GF-D8 (cell line): ENCODE measurements around the gene ITCH.
"Not testable (repeated sequence)": the region's sequence is repeated elsewhere in the genome, so short reads cannot be mapped to it uniquely, and the experiment has no call there.

Experiments
- DNase-seq: peaks from one replicate; lab custom pipeline; 2025; lab: John Stamatoyannopoulos, UW

The ITCH gene

DNA sequence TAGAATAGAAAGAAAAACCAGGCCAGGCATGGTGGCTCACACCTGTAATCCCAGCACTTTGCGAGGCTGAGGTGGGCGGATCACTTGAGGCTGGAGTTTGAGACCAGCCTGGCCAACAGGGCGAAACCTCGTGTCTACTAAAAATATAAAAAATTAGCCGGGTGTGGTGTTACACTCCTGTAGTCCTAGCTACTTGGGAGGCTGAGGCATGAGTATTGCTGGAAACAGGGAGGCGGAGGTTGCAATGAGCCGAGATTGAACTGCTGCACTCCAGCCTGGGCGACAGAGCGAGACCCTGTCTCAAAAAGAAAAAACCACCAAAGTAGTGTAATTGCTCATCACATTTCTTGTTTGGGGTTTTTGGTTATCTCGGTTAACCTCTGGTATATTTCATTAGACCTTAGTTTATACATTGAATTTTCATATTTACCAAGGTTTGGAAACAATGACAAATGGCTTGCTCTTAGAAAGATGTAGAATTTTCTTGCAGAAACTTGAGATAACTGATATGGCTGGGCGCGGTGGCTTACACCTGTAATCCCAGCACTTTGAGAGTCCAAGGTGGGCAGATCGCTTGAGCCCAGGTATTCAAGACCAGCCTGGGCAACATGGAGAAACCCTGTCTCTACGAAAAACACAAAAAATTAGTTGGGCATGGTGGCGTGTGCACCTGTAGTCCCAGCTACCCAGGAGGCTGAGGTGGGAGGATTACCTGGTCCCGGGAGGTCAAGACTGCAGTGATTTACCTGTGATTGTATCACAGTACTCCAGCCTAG lies 14.2 kb downstream of the ITCH start:
- DNase-seq: no peak

DNA sequence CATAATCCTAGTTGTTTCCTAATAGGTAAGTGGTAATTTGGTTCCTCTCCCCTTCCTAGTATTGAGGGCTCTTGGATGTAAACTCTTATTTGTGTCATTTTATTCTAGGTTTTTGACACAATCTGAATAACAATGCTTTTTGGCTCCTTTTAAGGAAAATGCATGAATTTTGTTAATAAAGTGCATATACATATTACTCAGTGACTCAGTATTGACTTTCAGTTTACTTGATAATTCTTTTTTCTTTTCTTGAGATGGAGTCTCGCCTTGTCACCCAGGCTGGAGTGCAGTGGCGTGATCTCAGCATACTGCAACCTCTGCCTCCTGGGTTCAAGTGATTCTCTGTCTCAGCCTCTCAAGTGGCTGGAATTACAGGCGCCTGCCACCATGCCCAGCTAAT lies 19.1 kb downstream of the ITCH start:
- peak; percentile 4 for DNase-seq

DNA sequence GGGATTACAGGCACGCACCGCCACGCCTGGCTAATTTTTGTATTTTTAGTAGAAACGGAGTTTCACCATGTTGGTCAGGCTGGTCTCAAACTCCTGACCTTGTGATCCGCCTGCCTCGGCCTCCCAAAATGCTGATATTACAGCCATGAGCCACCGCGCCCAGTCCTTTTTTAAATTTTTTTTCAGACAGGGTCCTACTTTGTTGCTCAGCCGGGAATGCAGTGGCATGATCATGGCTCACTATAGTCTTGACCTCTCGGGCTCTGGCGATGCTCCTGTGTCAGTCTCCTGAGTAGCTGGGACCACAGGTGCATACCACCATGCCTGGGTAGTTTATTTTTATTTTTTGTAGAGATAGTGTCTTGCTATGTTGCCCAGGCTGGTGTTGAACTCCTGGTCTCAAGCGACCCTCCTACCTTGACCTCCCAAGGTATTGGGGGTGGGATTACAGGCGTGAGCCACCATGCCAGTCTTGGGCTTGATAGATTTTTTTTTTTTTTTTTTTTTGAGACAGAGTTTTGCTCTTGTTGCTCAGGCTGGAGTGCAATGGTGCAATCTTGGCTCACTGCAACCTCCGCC lies 19.9 kb downstream of the ITCH start:
- DNase-seq: not testable (repeated sequence)

DNA sequence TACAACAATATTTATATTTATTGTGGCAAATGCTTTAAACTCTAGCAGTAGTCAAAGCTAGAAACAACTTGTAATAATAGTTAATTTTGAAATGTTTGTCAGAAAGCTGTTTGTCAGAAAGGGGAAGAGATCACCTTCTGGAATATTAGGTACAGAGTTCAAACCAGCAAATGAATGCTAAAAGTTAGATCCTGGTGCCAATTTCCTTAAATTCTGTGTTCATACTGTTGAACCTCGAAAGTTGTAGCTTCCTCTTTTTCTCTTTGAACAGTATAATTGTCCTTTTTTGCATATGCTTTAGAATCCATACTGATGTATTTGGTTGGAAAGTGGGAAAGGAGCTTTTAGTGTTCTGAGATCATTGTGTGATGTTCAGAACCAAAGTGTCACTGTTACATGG lies 22.4 kb downstream of the ITCH start:
- peak; percentile 46 for DNase-seq

DNA sequence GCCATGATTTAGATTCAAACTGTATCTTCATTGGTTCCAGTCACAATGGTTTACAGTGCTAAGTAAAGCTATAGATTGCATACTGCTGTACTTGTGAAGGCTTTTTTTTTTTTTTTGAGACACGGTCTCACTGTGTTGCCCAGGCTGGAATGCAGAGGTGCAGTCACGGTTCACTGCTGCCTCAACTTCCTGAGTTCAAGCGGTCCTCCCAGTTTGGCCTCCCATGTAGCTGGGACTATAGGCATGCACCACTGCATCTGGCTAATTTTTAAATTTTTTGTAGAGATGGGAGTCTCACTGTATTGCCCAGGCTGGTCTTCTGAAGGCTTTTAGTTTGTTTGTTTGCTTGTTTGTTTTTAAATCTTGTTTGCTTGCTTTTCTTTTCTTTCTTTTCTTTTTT lies 24.9 kb downstream of the ITCH start:
- no peak for DNase-seq

DNA sequence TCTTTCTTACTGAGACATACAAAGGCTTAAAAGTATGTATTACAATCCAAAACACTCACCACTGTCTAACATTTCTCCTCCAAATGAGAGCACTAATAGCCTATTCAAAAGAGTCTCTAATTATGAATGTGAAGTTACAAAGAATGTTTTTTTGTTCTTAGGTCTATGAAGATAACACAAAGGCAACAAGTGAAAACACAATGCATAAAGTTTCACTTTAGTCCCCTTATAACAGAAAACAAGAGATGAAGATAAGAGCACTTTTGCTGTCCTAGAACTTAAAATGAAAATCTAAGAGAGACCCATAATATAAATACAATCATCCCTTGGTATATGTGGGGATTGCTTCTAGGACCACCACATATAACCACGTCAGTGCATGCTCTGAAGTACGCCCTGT lies 25.6 kb downstream of the ITCH start:
- DNase-seq: no peak

DNA sequence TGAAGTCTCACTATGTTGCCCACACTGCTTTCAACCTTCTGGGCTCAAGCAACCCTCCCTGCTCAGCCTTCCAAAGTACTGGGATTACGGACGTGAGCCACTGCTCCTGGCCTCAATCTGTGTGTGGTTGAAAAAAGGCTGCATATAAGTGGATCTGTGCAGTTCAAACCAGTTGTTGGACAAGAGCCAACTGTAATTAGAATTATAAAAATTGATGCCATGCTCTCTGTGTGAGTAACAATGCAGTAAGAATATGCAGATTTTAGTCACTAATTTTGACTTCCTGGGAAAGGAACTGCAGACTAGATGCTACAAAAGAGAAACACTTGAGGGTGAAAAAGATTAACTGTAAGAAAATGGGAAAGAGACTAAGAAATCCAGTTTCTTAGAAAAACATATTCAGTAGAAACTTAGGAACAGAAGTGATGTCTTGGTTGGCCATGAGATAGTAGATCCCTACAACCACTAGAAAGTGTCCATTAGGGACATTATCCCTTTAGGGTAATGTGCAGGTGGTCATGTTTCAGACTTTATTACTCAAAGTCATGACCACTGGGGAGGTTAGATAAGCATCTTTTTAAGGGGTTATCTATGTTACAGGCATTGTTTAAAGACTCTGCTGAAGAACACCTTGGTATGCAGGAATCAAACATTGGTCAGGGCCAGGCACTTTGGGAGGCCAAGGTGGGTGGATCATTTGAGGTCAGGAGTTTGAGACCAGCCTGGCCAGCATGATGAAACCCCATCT lies 26.3 kb downstream of the ITCH start:
- DNase-seq: no peak

DNA sequence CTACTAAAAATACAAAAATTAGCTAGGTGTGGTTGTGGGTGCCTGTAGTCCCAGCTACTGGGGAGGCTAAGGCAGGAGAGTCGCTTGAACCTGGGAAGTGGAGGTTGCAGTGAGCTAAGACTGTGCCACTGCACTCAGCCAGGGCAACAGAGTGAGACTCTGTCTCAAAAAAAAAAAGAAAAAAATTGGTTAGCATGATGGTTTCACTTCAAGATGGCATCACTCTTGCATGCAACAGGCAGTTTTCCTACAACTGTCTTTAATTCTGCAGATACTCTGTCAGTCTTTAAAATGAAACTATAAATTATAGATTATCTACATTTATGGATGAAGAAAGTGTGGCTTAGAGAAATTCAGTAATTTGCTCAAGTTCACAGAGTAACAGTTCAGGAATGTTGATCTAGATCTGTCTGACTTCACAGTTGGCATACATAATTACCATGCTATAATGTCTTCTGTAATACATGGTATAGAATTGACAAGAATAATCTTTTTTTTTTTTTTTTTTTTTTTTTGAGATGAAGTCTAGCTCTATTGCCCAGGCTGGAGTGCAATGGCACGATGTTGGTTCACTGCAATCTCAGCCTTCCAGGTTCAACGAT lies 27.0 kb downstream of the ITCH start:
- no peak for DNase-seq

DNA sequence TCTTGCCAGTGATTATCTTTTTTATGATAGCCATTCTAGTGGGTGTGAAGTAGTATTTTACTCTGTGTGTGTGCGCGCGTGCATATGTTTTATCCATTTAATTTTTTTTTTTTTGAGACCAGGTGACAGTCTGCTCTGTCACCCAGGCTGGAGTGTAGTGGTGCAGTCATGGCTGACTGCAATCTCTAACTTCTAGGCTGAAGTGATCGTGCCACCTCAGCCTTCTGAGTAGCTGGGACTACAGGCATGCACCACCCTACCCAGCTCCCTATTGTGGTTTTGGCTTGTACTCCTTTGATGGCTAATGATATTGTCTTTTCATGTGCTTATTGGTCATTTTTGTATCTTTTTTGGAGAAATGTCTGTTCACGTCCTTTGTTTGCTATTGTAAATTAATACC lies 33.3 kb downstream of the ITCH start:
- no peak for DNase-seq

DNA sequence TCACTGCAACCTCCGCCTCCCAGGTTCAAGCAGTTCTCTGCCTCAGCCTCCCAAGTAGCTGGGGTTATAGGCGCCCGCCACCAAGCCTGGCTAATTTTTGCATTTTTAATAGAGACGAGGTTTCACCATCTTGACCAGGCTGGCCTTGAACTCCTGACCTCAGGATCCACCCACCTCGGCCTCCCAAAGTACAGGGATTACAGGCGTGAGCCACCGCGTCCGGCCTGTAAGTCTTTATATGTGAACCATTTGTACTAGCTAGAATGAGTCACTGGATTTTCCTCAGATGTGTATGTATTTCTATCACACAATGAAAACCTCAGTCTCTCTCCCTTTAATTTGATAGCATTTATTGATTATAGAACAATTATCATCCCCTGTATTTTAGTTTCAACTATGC lies 34.0 kb downstream of the ITCH start:
- DNase-seq: no peak

DNA sequence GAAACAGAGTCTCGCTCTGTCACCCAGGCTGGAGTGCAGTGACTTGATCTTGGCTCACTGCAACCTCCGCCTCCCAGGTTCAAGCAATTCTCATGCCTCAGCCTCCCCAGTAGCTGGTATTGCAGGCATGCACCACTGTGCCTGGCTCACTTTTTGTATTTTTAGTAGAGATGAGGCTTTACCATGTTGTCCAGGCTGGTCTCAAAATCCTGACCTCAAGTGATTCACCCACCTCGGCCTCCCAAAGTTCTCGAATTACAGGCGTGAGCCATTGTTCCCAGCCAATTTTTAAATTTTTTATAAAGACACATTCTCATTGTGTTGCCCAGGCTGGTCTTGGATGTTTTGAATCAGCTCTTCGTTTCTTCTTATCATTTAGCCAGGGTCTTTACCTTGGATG lies 37.7 kb downstream of the ITCH start:
- not testable (repeated sequence) for DNase-seq

DNA sequence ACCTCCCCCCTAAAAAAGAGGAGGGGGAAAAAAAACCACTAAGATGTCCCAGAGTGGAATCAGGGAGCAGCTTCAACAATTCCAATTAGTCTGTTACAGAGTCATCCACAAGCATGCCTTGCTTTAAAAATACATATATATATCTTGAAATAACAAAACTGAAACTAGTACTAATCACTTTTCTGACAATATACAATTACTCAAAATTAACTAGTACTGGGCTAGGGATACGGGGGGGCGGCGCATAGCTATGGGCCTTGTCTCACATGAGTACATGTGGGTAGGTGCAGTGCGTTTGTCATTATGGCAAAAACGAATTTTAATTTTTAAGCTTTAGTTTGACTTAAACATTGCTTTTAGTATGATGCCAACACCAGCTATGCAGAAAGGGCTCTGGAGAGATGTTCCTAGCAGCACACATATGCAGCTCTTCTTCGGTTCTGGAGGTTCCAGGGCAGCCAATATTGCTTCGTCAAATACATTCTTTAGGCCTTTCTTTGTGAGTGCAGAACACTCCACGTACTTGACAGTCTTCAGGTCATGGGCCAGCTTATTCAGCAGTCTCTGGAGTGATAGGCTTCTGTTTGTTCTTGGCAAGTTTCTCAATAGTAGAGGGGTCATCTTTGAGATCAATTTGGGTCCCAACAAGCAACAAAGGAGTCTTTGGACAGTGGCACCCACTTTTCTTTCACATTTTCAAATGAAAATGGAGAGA lies 38.8 kb downstream of the ITCH start:
- DNase-seq: no peak

DNA sequence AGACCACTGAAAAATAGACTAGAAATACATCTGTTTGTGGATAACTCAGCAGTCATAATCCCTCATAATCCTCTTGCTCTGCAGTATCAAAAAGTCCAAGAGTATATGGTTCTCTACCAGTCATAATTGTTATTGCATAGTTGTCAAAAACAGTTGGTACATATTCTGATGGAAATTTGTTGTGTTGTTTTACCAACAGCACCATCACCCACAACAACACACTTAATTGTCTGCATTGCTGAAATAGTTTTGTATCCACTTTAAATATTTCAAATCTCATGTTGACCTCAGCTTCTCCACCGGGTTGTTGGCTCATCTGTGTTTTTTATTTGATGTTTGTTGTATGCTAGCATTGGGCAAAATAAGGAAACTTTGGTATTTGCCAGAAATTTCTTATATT lies 39.4 kb downstream of the ITCH start:
- no peak for DNase-seq

DNA sequence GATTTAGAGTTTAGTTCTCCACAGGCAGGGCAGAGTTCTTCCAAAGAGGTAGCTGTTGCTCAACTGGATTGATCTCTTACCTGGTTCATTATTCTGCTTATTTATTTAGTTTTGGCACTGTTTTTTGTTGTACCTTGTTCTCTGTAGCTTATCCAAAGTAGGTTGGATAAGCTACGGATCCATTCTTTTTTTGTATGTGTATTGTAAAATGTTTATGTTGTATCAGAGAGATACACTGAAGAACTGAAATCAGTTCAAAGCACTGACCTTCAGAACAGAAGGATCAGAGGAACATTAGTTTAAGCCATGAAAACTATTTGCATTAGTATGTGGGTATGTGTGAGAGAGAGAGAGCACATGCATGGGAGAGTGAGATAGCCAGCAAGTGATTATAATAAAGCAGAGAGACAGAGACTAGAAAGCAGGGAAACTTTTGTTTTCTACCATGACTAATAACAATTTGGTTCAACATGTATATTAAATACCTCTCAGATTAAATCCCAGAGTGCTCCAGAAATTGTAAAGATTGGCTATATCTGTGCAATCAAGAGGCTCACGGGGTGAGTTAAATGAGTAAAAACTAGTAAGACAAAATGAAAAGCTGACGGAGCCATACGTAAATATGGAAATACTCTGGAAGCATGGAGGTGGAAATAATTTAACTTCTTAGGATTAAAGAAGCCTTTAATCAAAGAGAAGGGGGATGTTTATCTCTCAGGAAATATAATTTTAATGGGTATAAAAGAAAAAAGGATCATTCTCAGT lies 40.2 kb downstream of the ITCH start:
- no peak for DNase-seq

DNA sequence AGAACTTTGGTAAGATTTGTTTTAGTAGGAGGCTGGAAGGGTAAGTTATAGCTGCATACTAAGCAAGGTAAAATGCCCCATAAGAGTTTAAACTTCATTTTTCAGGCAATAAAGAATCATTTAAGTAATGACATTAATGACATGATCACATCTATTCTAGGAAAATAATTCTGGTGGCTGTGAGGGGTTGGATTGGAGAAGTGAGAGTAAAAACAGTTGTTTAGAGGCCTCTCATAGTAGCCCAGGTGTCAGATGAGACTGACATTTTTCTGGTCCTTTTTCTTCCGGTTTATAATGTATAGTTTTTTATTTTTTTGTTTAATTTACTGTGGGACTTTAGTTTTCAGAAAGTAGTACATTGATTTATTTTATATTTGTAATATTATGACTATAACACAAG lies 40.8 kb downstream of the ITCH start:
- no peak for DNase-seq

DNA sequence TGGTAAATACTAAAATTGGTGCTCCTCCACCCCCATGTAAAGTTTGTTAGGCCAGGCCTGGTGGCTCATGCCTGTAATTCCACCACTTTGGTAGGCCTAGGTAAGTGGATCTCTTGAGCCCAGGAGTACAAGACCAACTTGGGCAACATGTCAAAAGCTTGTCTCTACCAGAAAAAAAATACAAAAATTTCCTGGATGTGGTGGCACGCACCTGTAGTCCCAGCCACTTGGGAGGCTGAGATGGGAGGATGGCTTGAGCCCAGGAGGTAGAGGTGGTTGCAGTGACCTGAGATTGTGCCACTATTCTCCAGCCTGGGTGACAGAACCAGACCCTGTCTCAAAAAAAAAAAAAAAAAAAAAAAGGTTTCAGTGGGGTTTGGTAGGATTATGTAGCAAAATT lies 41.7 kb downstream of the ITCH start:
- DNase-seq: no peak

DNA sequence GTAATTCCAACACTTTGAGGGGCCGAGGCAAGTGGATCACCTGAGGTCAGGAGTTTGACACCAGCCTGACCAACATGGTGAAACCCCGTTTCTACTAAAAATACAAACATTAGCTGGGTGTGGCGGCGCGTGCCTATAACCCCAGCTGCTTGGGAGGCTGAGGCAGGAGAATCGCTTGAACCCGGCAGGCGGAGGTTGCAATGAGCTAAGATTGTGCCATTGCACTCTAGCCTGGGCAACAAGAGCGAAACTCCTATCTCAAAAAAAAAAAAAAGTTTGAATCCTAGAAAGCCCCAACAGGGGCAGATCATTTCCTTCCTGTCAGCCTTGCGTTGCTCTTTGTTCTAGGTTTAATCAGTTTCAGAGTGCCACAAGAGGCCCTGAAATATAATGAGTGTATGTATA lies 42.2 kb downstream of the ITCH start:
- not testable (repeated sequence) for DNase-seq

DNA sequence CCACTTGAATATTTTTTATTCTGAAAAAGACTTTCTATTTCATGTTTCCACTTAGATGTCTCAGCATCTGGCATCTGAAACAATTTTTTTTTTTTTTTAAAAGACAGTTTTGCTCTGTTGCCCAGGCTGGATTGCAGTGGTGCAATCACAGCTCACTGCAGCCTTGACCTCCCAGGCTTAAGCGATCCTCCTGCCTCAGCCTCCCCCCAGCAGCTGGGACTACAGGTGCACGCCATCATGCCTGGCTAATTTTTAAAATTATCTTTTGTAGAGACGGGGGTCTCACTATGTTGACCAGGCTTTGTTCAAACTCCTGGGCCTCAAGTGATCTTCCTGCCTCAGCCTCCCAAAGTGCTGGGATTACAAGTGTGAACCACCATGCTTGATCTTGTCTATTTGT lies 42.9 kb downstream of the ITCH start:
- DNase-seq: not testable (repeated sequence)

DNA sequence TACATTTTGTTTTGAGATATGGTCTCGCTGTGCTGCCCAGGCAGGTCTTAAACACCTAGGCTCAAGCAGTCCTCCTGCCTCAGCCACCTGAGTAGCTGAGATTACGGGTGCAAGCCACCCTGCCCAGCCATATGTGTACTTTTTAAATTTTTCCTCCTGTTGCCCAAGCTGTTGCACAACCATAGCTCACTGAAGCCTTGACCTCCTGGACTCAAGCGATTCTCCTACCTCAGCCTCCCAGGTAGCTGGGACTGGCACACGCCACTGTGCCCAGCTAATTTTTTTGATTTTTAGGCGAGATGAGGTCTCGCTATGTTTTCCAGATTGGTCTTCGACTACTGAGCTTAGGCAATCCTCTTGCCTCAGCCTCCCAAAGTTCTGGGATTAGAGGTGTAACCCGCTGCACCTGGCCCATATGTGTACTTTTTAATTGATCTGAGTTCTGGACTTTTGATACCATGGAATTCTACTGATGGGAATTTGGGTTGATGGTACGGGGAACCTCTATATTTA lies 44.9 kb downstream of the ITCH start:
- DNase-seq: no peak

DNA sequence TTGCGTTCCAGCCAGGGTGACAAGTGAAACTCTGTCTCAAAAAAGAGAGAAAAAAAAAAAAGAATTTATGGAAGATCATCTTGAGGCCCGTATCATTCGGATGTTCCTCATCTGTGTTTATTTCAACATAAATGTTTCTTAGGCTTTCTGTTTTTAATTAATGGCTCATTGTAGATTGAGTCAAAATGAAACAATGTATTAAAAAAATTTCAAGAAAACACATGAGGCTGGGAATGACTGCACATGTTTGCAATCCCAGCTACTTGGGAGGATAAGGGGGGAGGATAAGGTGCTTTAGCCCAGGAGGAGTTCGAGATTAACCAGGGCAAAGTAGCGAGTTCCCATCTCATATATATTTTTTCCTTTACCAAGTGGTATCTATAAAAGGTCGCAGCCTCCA lies 47.3 kb downstream of the ITCH start:
- no peak for DNase-seq

DNA sequence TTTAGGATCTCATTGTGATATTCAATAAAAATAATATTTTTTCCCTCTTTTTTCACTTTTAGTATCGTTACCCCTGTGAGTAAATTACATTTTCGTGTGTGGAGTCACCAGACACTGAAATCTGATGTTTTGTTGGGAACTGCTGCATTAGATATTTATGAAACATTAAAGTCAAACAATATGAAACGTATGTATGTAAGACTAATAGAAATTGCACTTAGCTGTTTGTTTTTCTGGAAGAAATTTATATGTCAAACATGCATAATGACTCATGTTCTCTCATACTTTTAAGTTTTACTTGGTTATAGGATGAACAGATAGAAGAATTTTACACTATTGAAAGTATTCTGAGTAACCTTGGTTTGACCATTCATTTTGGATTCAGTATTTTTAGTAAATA lies 49.4 kb downstream of the ITCH start:
- no peak for DNase-seq
